Mucosa of descending colon (tissue), 3 donors: ENCODE measurements around the gene CLDN10. TPM values are rescaled to one million over a fixed set of nuclear protein-coding genes. Genes with fewer than 3 reads are reported as not detected.

Experiments used
- ATAC-seq: fragments of 200-7000 bp; cut with Tn5 transposase; one replicate; pipeline ENCODE4 v1.9.1; 2020; ENCODE audit warnings: mild to moderate bottlenecking, moderate library complexity
- DNase-seq, 3 donors: peaks; one replicate each; pipeline ENCODE4 v3.0.0-alpha.2; 2020
- H3K36me3 ChIP-seq: fragments of 200-600 bp; one replicate; pipeline ENCODE4 v1.8.0; 2021; ENCODE audit warnings: low read depth, mild to moderate bottlenecking
- H3K4me1 ChIP-seq: fragments of 200-600 bp; one replicate; pipeline ENCODE4 v1.8.0; 2021; ENCODE audit warnings: low read depth, mild to moderate bottlenecking
- H3K4me3 ChIP-seq: fragments of 200-600 bp; one replicate; pipeline ENCODE4 v1.8.0; 2021; ENCODE audit warnings: mild to moderate bottlenecking
- H3K9me3 ChIP-seq: fragments of 200-600 bp; one replicate; pipeline ENCODE4 v1.8.0; 2021; ENCODE audit warnings: mild to moderate bottlenecking
- CTCF ChIP-seq: fragments of 200-600 bp; IDR thresholded peaks from one replicate; pipeline ENCODE4 v1.8.0; 2022; ENCODE audit warnings: antibody characterized with exemption, mild to moderate bottlenecking
- intact Hi-C, 2 donors: fragments of 100-400 bp; cut with DNase I in 1 of 2; cut with micrococcal nuclease in 1 of 2; formaldehyde crosslinking; loops; one replicate each; pipeline versions ENCODE4 v1.11.0 to v1.11.1; 2022; cut with DNase I, micrococcal nuclease
- total RNA-seq, 3 donors: library from RNA; stranded (reverse); fragmentation: NEBNext Ultra II Directional in 2 of 3; extraction: Animal tissue kit (Norgen Biotek cat#: 25700) in 2 of 3; gene quantifications; one replicate each; pipeline versions ENCODE4 v1.2.1 to v1.2.4, GENCODE V29; 2021 to 2023
- donor health status: DM: no; HTN: no; CAD: no; lungs with moderate emphysema.
- donor health status: DM: no; HTN: no; CAD: no.
- donor health status: DM: no; HTN: yes; CAD: no.

CLDN10 gene
- total RNA-seq, 3 donors from 2014 or later, result 0.43 TPM; not detected in 2

- Histone ChIP-seq H3K9me3 (no peaks in the 10 kb centered on the region), H3K36me3 (no peaks in the 10 kb centered on the region), H3K4me3 (no peak overlapping the region), H3K4me1 (no peaks in the 10 kb centered on the region)
- no peak for TF ChIP-seq CTCF
- DNase-seq, result no peak
- ATAC-seq, result no peak
- intact Hi-C loops, result loop anchor here (10.0 kb wide), 1 partner anchor 206 kb away; no protein-coding TSS in a partner anchor
Measured at GRCh38 chr13:95628488-95628887, 76.0 kb downstream of the CLDN10 start.

- no peak for TF ChIP-seq CTCF
- ATAC-seq (no peak), DNase-seq (no peak)
- H3K4me3 ChIP-seq, result no peak overlapping the region
- H3K4me1 ChIP-seq, result no peaks in the 10 kb centered on the region
- H3K36me3 ChIP-seq, result no peaks in the 10 kb centered on the region
- no peaks in the 10 kb centered on the region for H3K9me3 ChIP-seq
- intact Hi-C loops, result loop anchor here (10.0 kb wide), 1 partner anchor 206 kb away; no protein-coding TSS in a partner anchor
Measured at GRCh38 chr13:95629071-95629470, 76.6 kb downstream of the CLDN10 start.

Other genes with a start within 250 kb of the CLDN10 start
- 10 to 100 TPM in 1 of 3 donors, 1 to 10 TPM in 2; 1.3 to 23.6 (median 3.6) TPM for gene DZIP1, start 92.0 kb downstream of the CLDN10 start, total RNA-seq
- 10 to 100 TPM; 48.6 to 60.5 (median 55.2) TPM for gene DNAJC3, start 124.4 kb downstream of the CLDN10 start, total RNA-seq